HCT116 (cell line): ENCODE data around the gene PDGFA. TPM values are rescaled to one million over a fixed set of nuclear protein-coding genes. Genes with fewer than 3 reads are reported as not detected.

Source experiments
- ATAC-seq: fragments of 200-7000 bp; cut with Tn5 transposase; 2 replicates; pipeline ENCODE4 v1.9.1; 2020; ENCODE audit warnings: mild to moderate bottlenecking, moderate library complexity
- BruUV-seq: library from RNA; stranded (reverse); fragments of 400-500 nt; replicated peaks from 2 replicates; lab custom pipeline; 2021; lab: Mats Ljungman, UMichigan
- CTCF ChIA-PET: fragments of 300-600 bp; sonication (Branson Sonifier 250); formaldehyde crosslinking; loops from one replicate; lab custom pipeline; 2021; ENCODE audit warnings: antibody characterized with exemption; lab: Charles Lee
- POLR2A ChIA-PET: fragments of 300-600, 350-600 bp; sonication (Branson Sonifier 250); formaldehyde crosslinking; loops from one replicate; lab custom pipeline; 2021; ENCODE audit warnings: antibody characterized with exemption; lab: Charles Lee
- RAD21 ChIA-PET, 2 experiments: fragments of 300-600 bp; sonication (Branson Sonifier 250); formaldehyde crosslinking; loops; one replicate each; lab custom pipeline; 2023; ENCODE audit warnings: low total read pairs in 2 of 2; ENCODE audit not compliant: uncharacterized antibody in 2 of 2, unreplicated experiment in 2 of 2, low non-redundant PET in 1 of 2; lab: Charles Lee
- DNase-seq: peaks from one replicate; pipeline ENCODE4 v3.0.0-alpha.2; 2010; ENCODE audit warnings: low read depth, low spot score
- H2AFZ ChIP-seq: fragments of 200-600 bp; shearing (Covaris generic), sonication (generic); 2 replicates; pipeline ENCODE4 v1.6.1; 2017; ENCODE audit warnings: low read depth, mixed run types, mixed read lengths, antibody characterized with exemption, low read length; ENCODE audit not compliant: poor library complexity, severe bottlenecking
- H3K27ac ChIP-seq: 2 replicates; pipeline ENCODE4 v1.5.1; 2012; ENCODE audit warnings: low read depth, low read length
- H3K27me3 ChIP-seq: fragments of 200-600 bp; sonication (generic); 2 replicates; pipeline ENCODE4 v1.6.1; 2016; ENCODE audit warnings: mixed run types, low read length, mixed read lengths; ENCODE audit not compliant: insufficient read depth
- H3K36me3 ChIP-seq, 2 experiments: fragments of 200-500 bp in 1 of 2; fragments of 200-600 bp in 1 of 2; sonication (Bioruptor generic) in 1 of 2; sonication (generic) in 1 of 2; 2 replicates each; pipeline versions ENCODE4 v1.5.1 to v1.6.1; 2014 to 2016; ENCODE audit warnings: low read length in 2 of 2, inconsistent platforms in 1 of 2, mixed read lengths in 1 of 2, mixed run types in 1 of 2; ENCODE audit not compliant: insufficient read depth in 2 of 2, control insufficient read depth in 1 of 2
- H3K4me1 ChIP-seq, 2 experiments: fragments of 200-600 bp in 1 of 2; sonication (generic) in 1 of 2; 2 replicates each; pipeline versions ENCODE4 v1.5.1 to v1.6.1; 2012 to 2017; ENCODE audit warnings: low read length in 2 of 2, inconsistent platforms in 1 of 2, mild to moderate bottlenecking in 1 of 2, mixed read lengths in 1 of 2, mixed run types in 1 of 2, moderate library complexity in 1 of 2; ENCODE audit not compliant: insufficient read depth in 2 of 2, control insufficient read depth in 1 of 2
- H3K4me2 ChIP-seq: fragments of 200-600 bp; sonication (generic); 2 replicates; pipeline ENCODE4 v1.6.1; 2017; ENCODE audit warnings: mixed run types, low read length, mixed read lengths
- H3K4me3 ChIP-seq, 2 experiments: fragments of 200-600 bp in 1 of 2; sonication (generic) in 1 of 2; replicated peaks in 1 of 2; 2 replicates each; pipeline ENCODE4 v1.5.1; 2011 to 2016; ENCODE audit warnings: low read length in 2 of 2, control low read depth in 1 of 2, low read depth in 1 of 2, mild to moderate bottlenecking in 1 of 2, mixed read lengths in 1 of 2, mixed run types in 1 of 2
- H3K79me2 ChIP-seq: fragments of 200-600 bp; sonication (generic); 2 replicates; pipeline ENCODE4 v1.6.1; 2017; ENCODE audit warnings: mild to moderate bottlenecking, mixed run types, low read length, moderate library complexity, mixed read lengths; ENCODE audit not compliant: insufficient read depth
- H3K9ac ChIP-seq: fragments of 200-600 bp; sonication (generic); 2 replicates; pipeline ENCODE4 v1.6.1; 2016; ENCODE audit warnings: low read length, mixed read lengths
- H3K9me2 ChIP-seq: fragments of 200-600 bp; sonication (generic), shearing (Covaris generic); 2 replicates; pipeline ENCODE4 v1.6.1; 2017; ENCODE audit warnings: mixed run types, mild to moderate bottlenecking, moderate library complexity; ENCODE audit not compliant: insufficient read depth
- H3K9me3 ChIP-seq, 2 experiments: fragments of 200-500 bp in 1 of 2; fragments of 200-600 bp in 1 of 2; sonication (Bioruptor generic) in 1 of 2; sonication (generic) in 1 of 2; 2 replicates each; pipeline ENCODE4 v1.6.1; 2014 to 2017; ENCODE audit warnings: low read length in 2 of 2, mixed read lengths in 2 of 2, inconsistent platforms in 1 of 2, low read depth in 1 of 2, mild to moderate bottlenecking in 1 of 2, mixed run types in 1 of 2, moderate library complexity in 1 of 2; ENCODE audit not compliant: control insufficient read depth in 1 of 2, insufficient read depth in 1 of 2
- H4K20me1 ChIP-seq: fragments of 200-600 bp; sonication (generic), shearing (Covaris generic); 2 replicates; pipeline ENCODE4 v1.6.1; 2017; ENCODE audit warnings: mixed run types, mild to moderate bottlenecking, moderate library complexity; ENCODE audit not compliant: insufficient read depth
- EGR1 ChIP-seq: IDR thresholded peaks from 2 replicates; pipeline ENCODE4 v1.6.1; 2012; ENCODE audit warnings: low read depth
- EZH2 ChIP-seq: fragments of 200-600 bp; sonication (generic); IDR thresholded peaks from 2 replicates; pipeline ENCODE4 v1.6.1; 2017; ENCODE audit warnings: antibody characterized with exemption, mixed run types
- EZH2phosphoT487 ChIP-seq: fragments of 200-600 bp; IDR thresholded peaks from 2 replicates; pipeline ENCODE4 v1.6.1; 2018; ENCODE audit warnings: antibody characterized with exemption, borderline replicate concordance
- POLR2A ChIP-seq: IDR thresholded peaks from 2 replicates; pipeline ENCODE4 v1.7.0; 2011; ENCODE audit warnings: borderline replicate concordance; ENCODE audit not compliant: insufficient read depth, insufficient read length; ENCODE audit errors: extremely low read depth
- RAD21 ChIP-seq: IDR thresholded peaks from 2 replicates; pipeline ENCODE4 v1.6.1; 2012; ENCODE audit warnings: low read depth, mild to moderate bottlenecking
- SIN3A ChIP-seq: IDR thresholded peaks from 2 replicates; pipeline ENCODE4 v1.6.1; 2012; ENCODE audit warnings: low read depth
- TCF7L2 ChIP-seq: IDR thresholded peaks from 2 replicates; pipeline ENCODE4 v1.7.0; 2011; ENCODE audit warnings: borderline replicate concordance, inconsistent platforms; ENCODE audit not compliant: insufficient read depth, insufficient read length; ENCODE audit errors: extremely low read depth
- ZFX ChIP-seq: fragments of 450-650 bp; IDR thresholded peaks from 2 replicates; pipeline ENCODE4 v1.6.1; 2017
- intact Hi-C: fragments of 100-400 bp; cut with micrococcal nuclease; formaldehyde crosslinking; loops from 2 replicates; pipeline ENCODE4 v1.10.0; 2022
- total RNA-seq: library from RNA; stranded (reverse); gene quantifications from one replicate; pipeline ENCODE4 v1.2.1, GENCODE V29; 2021; ENCODE audit not compliant: unreplicated experiment
- TF ChIP-seq, protein P1 (sequence below), 3 experiments: fragments of 200-600 bp in 1 of 3; sonication (generic) in 1 of 3; IDR thresholded peaks in 2 of 3; conservative IDR thresholded peaks in 1 of 3; 2 replicates each; pipeline ENCODE4 v1.5.1; 2012 to 2017; ENCODE audit warnings: low read depth in 2 of 3, low read length in 2 of 3, antibody characterized with exemption in 1 of 3, borderline replicate concordance in 1 of 3, control low read depth in 1 of 3, mild to moderate bottlenecking in 1 of 3, mixed read lengths in 1 of 3, mixed run types in 1 of 3, moderate library complexity in 1 of 3; ENCODE audit not compliant: insufficient read depth in 1 of 3
- TF ChIP-seq, protein P2 (sequence below): IDR thresholded peaks from 2 replicates; pipeline ENCODE4 v1.6.1; 2012
- TF ChIP-seq, protein P3 (sequence below): IDR thresholded peaks from 2 replicates; pipeline ENCODE4 v1.6.1; 2012; ENCODE audit warnings: low read depth
- TF ChIP-seq, protein P4 (sequence below): IDR thresholded peaks from 2 replicates; pipeline ENCODE4 v1.6.1; 2011; ENCODE audit warnings: mild to moderate bottlenecking, low read length, moderate library complexity; ENCODE audit not compliant: insufficient replicate concordance; ENCODE audit errors: extremely low read depth
- TF ChIP-seq, protein P5 (sequence below): IDR thresholded peaks from 2 replicates; pipeline ENCODE4 v1.6.1; 2012

PDGFA gene
- total RNA-seq, 1 experiment from 2014 or later: 44.7 TPM

DNA sequence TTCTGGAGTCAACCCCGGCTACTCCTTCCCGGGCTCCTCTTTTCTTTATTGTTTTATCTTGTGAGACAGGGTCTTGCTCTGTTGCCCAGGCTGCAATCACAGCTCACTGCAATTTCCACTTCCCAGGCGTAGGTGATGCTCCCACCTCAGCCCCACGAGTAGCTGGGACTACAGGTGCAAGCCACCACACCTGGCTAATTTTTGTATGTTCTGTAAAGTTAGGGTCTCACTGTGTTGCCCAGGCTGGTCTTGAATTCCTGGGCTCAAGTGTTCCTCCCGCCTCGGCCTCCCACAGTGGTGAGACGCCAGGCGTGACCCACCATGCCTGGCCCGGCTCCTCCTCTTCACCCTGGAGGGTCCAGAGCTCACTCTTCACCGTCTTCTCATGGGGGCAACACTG lies 15.3 kb upstream of the PDGFA start:
- H4K20me1 ChIP-seq: no peaks in the 10 kb centered on the region
- TF ChIP-seq, protein P1, sequence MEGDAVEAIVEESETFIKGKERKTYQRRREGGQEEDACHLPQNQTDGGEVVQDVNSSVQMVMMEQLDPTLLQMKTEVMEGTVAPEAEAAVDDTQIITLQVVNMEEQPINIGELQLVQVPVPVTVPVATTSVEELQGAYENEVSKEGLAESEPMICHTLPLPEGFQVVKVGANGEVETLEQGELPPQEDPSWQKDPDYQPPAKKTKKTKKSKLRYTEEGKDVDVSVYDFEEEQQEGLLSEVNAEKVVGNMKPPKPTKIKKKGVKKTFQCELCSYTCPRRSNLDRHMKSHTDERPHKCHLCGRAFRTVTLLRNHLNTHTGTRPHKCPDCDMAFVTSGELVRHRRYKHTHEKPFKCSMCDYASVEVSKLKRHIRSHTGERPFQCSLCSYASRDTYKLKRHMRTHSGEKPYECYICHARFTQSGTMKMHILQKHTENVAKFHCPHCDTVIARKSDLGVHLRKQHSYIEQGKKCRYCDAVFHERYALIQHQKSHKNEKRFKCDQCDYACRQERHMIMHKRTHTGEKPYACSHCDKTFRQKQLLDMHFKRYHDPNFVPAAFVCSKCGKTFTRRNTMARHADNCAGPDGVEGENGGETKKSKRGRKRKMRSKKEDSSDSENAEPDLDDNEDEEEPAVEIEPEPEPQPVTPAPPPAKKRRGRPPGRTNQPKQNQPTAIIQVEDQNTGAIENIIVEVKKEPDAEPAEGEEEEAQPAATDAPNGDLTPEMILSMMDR (IDR thresholded peaks at IDR 0.05 in 2 of 3, conservative IDR thresholded peaks at IDR 0.05 in 1 of 3; ENCODE audit: borderline replicate concordance in 1 of 3, insufficient read depth in 1 of 3, low read depth in 2 of 3, low read length in 2 of 3): no peak
- no peak for TF ChIP-seq POLR2A
- TF ChIP-seq SIN3A: no peak
- TF ChIP-seq, protein P2, sequence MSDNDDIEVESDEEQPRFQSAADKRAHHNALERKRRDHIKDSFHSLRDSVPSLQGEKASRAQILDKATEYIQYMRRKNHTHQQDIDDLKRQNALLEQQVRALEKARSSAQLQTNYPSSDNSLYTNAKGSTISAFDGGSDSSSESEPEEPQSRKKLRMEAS: no peak
- no peak for TF ChIP-seq RAD21
- TF ChIP-seq, protein P3, sequence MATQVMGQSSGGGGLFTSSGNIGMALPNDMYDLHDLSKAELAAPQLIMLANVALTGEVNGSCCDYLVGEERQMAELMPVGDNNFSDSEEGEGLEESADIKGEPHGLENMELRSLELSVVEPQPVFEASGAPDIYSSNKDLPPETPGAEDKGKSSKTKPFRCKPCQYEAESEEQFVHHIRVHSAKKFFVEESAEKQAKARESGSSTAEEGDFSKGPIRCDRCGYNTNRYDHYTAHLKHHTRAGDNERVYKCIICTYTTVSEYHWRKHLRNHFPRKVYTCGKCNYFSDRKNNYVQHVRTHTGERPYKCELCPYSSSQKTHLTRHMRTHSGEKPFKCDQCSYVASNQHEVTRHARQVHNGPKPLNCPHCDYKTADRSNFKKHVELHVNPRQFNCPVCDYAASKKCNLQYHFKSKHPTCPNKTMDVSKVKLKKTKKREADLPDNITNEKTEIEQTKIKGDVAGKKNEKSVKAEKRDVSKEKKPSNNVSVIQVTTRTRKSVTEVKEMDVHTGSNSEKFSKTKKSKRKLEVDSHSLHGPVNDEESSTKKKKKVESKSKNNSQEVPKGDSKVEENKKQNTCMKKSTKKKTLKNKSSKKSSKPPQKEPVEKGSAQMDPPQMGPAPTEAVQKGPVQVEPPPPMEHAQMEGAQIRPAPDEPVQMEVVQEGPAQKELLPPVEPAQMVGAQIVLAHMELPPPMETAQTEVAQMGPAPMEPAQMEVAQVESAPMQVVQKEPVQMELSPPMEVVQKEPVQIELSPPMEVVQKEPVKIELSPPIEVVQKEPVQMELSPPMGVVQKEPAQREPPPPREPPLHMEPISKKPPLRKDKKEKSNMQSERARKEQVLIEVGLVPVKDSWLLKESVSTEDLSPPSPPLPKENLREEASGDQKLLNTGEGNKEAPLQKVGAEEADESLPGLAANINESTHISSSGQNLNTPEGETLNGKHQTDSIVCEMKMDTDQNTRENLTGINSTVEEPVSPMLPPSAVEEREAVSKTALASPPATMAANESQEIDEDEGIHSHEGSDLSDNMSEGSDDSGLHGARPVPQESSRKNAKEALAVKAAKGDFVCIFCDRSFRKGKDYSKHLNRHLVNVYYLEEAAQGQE: no peak
- TF ChIP-seq EZH2: no peak
- TF ChIP-seq, protein P4, sequence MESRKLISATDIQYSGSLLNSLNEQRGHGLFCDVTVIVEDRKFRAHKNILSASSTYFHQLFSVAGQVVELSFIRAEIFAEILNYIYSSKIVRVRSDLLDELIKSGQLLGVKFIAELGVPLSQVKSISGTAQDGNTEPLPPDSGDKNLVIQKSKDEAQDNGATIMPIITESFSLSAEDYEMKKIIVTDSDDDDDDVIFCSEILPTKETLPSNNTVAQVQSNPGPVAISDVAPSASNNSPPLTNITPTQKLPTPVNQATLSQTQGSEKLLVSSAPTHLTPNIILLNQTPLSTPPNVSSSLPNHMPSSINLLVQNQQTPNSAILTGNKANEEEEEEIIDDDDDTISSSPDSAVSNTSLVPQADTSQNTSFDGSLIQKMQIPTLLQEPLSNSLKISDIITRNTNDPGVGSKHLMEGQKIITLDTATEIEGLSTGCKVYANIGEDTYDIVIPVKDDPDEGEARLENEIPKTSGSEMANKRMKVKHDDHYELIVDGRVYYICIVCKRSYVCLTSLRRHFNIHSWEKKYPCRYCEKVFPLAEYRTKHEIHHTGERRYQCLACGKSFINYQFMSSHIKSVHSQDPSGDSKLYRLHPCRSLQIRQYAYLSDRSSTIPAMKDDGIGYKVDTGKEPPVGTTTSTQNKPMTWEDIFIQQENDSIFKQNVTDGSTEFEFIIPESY: no peak
- no peak for TF ChIP-seq EGR1
- no peak for TF ChIP-seq EZH2phosphoT487
- TF ChIP-seq, protein P5, sequence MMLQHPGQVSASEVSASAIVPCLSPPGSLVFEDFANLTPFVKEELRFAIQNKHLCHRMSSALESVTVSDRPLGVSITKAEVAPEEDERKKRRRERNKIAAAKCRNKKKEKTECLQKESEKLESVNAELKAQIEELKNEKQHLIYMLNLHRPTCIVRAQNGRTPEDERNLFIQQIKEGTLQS: no peak
- no peak for TF ChIP-seq TCF7L2
- no peak for TF ChIP-seq ZFX
- no peaks in the 10 kb centered on the region for H3K79me2 ChIP-seq
- POLR2A ChIA-PET: no interaction called here
- intact Hi-C loops: loop anchor here (5.0 kb wide), 1 partner anchor 107 kb away; no protein-coding TSS in a partner anchor
- H3K9ac ChIP-seq: no peak overlapping the region
- H3K4me3 ChIP-seq: no peak overlapping the region
- H3K9me2 ChIP-seq: no peaks in the 10 kb centered on the region
- no peak for ATAC-seq
- H2AFZ ChIP-seq: no peak overlapping the region
- H3K27ac ChIP-seq: no peak overlapping the region
- CTCF ChIA-PET: no interaction called here
- peaks cover 22 to 30% of the 10 kb centered on the region in 2 experiments for H3K4me1 ChIP-seq
- no TSS peak for BruUV-seq
- H3K4me2 ChIP-seq: no peak overlapping the region
- H3K9me3 ChIP-seq: no peaks in the 10 kb centered on the region
- H3K36me3 ChIP-seq: no peaks in the 10 kb centered on the region
- DNase-seq: no peak
- H3K27me3 ChIP-seq: no peaks in the 10 kb centered on the region
- RAD21 ChIA-PET: no interaction called here
